Esophagus muscularis mucosa (tissue), 4 donors: ENCODE results near the gene PRDM2.

ENCODE experiments used
- EP300 ChIP-seq: sonication (generic); formaldehyde crosslinking; IDR thresholded peaks from one replicate; pipeline ENCODE4 v1.6.1; 2017; ENCODE audit warnings: antibody characterized with exemption
- POLR2AphosphoS5 ChIP-seq, 2 donors: sonication (generic); formaldehyde crosslinking; IDR thresholded peaks; one replicate each; pipeline ENCODE4 v1.6.1; 2017; ENCODE audit warnings: antibody characterized with exemption in 2 of 2
- TF ChIP-seq, protein P1 (sequence below), 3 experiments: fragments of 200-600 bp in 2 of 3; fragments of 450-650 bp in 1 of 3; sonication (generic) in 2 of 3; IDR thresholded peaks; one replicate each; pipeline ENCODE4 v1.5.1; 2017 to 2019; ENCODE audit warnings: antibody characterized with exemption in 3 of 3, mild to moderate bottlenecking in 2 of 3, moderate library complexity in 1 of 3

- TF ChIP-seq, protein P1, sequence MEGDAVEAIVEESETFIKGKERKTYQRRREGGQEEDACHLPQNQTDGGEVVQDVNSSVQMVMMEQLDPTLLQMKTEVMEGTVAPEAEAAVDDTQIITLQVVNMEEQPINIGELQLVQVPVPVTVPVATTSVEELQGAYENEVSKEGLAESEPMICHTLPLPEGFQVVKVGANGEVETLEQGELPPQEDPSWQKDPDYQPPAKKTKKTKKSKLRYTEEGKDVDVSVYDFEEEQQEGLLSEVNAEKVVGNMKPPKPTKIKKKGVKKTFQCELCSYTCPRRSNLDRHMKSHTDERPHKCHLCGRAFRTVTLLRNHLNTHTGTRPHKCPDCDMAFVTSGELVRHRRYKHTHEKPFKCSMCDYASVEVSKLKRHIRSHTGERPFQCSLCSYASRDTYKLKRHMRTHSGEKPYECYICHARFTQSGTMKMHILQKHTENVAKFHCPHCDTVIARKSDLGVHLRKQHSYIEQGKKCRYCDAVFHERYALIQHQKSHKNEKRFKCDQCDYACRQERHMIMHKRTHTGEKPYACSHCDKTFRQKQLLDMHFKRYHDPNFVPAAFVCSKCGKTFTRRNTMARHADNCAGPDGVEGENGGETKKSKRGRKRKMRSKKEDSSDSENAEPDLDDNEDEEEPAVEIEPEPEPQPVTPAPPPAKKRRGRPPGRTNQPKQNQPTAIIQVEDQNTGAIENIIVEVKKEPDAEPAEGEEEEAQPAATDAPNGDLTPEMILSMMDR (IDR thresholded peaks at IDR 0.05): no peak
- no peak for TF ChIP-seq POLR2AphosphoS5 (IDR thresholded peaks at IDR 0.05)
- no peak for TF ChIP-seq EP300
Observed at GRCh38 chr1:13699510-13699909, 478 bp upstream of the PRDM2 start.
